Skeletal muscle cell (primary cell): ENCODE measurements around the gene PHF14.

Experiments
- DNase-seq: peaks from one replicate; pipeline ENCODE4 v3.0.0-alpha.2; 2010; ENCODE audit warnings: low read depth
- H3K4me3 ChIP-seq: 2 replicates; pipeline ENCODE4 v1.5.1; 2011; ENCODE audit warnings: low read depth, mild to moderate bottlenecking, control low read depth, low read length, moderate library complexity

Gene PHF14

DNA sequence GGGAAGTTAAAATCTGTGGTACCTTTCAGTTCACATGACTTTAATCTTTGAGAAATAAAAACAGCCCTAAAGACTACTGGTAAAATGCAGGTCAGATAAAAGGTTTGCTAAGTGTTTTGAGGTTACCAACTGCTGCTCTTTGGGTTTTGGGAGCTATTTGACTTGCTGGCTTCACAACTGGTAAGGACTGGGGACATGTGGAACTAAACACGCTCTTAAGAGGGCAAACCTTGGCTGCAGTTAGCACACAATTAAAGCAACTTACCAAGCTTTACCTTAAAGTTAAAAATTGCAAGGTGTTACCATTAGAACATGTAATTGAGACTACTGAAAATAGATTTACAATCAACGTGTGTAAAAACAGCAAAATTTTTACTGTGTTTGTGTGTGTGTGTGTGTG lies 220.2 kb downstream of the PHF14 start:
- DNase-seq = no peak
- no peak overlapping the region for H3K4me3 ChIP-seq

DNA sequence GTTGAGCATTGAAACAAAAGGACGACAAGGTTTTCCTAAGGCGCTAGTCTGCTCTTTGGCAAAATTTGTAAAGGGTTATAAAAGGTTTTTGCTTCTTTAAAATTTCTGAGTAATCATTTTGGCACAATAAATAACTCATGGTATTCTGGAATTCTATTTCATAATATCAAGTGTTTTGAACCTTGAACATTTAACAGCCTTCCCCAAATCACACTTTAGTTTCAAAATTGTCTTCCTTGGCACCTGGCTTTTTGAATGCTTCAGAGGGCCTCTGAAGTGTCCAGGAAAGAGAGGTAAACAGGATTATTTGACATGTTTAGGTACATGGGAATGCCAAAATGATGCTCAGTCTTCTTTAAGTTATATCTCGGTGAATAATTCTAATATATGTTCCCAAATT lies 220.8 kb downstream of the PHF14 start:
- no peak overlapping the region for H3K4me3 ChIP-seq
- no peak for DNase-seq

DNA sequence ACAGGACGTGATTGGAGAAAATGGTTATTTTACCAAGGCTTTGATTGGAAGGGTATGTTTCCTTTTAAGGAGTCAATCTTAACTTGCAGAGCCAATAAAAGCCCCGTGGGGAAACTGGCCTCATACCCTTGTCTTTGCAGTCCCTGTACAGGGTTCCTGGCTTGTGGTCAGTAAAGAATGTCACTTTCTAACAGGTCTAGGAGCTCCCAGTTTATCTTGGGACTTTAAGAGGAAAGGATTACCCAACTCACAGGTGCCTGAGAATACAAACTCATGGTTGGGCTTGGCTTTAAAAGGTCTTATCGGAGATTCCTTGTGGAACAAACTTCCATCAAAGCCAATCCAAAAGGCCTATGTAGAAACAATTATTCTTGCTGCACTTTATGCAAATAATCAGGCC lies 221.8 kb downstream of the PHF14 start:
- H3K4me3 ChIP-seq = no peak overlapping the region
- DNase-seq = no peak

DNA sequence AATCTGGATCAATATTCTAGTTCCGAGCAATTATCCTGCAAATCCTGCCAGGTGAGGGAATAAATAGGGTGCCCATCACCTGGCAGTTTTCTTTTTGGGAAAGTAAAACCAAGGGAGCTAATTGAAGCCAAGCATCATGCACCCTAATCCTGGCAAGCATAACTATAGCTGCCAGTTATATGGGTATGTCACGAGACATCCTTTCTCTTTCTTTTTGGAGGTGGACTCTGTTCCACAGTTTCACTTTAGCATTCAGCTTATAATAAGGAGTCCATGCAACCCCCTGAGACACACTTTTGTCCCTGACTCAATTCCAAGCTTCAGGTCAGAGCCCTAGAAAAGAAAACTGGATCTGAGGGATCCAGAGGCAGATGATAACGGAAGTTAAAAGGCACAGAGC lies 222.5 kb downstream of the PHF14 start:
- no peak for DNase-seq
- no peak overlapping the region for H3K4me3 ChIP-seq

DNA sequence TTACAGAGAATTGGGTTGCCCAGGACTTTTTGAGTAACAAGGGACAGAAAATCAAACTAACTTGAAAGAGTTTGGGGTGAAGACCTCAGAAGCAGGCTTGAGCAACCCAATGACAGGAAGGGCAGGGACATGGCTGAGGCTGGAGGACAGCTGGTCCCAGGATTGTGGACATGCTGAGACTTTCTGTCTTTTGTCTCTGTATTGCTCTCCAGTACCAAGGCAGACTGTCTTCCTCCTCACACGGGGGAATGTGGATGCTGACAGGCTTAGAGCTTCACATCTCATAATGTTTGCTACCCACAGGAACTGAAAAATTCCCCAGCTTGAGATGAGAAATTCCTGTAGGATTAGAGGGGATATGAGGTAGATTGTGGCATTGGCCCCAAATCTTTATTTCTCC lies 229.6 kb downstream of the PHF14 start:
- H3K4me3 ChIP-seq = no peak overlapping the region
- no peak for DNase-seq

DNA sequence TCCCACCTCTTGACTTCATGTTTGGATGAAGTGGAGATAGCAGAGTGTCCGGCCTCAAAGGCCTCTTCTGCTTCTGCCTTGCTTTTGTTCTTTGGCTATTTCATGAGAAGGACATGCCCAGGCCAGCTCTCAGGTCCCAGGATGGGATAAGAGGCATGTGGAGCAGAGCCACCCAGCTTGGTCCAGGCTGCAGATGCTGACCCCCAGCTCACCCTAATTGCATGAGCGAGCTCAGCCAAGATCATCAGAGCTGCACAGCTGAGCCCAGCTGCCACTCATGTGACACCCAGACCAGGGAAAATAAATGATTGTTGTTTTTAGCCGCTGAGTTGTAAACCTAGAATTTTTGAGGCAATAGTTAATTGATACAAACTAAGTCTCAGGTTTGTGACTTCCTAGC lies 230.0 kb downstream of the PHF14 start:
- no peak for DNase-seq
- no peak overlapping the region for H3K4me3 ChIP-seq

DNA sequence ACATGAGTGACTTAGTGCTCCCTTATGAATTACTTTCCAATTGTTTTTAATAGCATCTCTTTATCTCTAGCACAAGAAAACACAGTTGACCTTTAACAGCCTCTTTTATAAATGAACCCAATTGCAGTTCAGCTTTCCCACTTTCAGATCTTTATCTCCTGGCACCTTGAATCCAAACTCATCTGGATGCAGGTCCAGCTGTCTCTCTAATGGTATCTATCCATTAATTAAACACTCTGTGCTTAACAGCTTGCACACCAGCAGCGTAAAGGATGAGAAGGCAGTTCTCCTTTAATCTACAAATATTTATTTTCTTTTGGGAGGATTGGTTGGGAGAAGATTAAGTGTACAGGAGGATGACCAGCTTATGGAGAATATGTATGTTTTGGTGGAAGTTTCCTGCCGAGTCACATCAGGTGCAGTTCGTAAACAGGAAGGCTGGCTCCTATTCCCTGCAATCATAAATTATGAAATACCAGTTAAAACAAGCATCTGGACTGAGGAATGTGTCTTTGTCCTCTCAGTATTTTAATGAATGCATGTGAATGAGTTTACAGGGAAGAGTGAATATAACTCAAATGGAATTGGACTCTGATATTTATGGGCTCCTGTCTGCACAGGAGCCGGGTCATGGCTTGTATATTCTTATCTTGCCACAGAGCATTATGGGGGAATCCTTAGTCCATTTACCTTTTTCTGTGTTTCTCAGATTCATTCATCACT lies 232.7 kb downstream of the PHF14 start:
- no peak overlapping the region for H3K4me3 ChIP-seq
- DNase-seq = no peak

DNA sequence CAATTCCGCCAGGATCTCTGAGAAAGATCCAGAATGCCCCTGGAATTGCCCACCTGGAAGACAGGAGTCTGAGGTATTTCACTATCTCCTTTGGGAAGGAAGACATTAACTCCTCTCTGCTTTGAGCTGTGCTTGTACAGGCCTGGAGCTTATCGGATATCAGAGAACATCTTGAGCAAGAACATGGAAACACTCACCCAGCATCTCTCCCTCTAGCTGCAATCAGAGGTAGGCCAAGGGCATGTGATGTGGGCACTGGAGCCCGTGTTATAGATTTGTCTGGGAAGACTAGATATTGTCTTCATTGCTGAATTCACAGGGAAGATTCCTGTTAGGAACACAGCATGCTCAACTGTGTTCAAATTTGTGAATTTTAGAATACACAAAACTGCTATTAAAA lies 233.9 kb downstream of the PHF14 start:
- no peak for DNase-seq
- H3K4me3 ChIP-seq = no peak overlapping the region

DNA sequence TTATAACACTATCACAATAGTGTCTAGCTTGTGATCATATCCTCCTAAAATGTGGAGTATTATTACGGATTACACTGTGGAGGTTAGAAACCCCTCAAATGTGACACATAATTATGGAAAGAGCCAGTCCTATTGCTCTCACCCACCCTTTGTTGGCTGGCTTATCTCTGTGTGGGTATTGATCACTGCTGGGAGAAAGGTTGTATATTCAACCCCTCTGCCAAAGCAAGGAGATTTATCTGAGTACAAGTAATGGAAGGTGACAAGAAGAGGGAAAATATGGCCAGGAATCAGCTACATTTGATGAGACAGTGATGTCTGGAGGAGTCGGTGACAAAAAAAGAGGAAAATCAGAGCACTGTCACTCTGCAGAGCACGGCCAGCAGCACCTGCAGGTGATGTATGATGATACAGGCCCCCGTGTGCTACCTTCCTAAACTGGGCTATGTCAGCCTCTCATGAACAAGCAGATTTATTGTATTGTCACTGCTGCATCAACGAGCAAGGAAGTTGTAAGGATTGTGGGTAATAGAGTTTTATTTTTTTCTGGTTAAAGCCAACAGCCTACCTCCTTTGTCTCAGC lies 235.3 kb downstream of the PHF14 start:
- DNase-seq = no peak
- no peak overlapping the region for H3K4me3 ChIP-seq

DNA sequence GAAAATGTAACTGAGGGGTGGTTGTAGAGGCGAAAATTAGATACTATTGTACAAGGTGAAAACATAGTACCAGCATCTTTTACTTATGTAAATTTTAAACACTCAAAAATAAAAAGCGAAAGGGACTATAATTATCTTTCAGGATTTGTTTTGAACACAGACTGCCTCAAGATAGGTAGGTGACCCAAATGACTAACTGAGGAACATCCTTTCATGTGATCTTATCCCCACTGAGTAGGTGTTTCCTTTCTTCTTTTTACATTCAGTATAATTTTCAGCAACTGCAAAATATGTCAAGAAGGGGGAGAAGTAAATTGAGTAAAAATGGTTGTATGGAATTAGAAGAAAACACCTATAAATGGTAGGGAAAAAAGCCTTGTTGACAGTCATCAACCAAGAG lies 236.7 kb downstream of the PHF14 start:
- no peak overlapping the region for H3K4me3 ChIP-seq
- DNase-seq = no peak

DNA sequence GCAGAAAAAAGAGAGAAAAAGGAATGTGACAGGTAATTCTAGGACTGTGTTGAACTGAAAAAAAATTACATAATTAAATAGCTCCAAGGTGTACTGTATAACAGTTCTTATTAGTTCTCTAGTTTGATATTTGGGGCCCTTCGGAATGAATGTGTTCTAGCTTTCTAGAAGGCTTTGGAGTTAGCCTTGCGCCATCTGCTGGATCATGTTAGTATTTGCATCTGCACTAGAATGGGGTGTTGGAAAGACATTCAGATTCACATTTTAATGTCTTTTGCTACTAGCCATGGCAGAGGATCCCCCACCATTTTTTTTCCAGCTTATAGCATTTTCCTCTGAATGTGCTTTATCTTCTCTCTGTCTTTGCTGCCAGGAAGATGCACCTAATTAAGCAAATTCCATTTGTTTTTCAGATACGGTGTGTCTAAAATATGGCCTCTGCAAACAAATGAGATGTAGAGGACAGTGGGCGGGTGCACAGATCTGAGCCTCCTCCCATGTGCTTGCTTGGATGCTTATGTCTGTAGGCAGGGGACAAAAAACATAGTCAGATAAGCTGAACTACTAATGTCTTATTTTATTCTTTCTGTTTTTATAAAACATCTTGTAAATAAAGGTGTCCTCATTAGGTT lies 238.5 kb downstream of the PHF14 start:
- peak; percentile 9 for DNase-seq
- no peak overlapping the region for H3K4me3 ChIP-seq

DNA sequence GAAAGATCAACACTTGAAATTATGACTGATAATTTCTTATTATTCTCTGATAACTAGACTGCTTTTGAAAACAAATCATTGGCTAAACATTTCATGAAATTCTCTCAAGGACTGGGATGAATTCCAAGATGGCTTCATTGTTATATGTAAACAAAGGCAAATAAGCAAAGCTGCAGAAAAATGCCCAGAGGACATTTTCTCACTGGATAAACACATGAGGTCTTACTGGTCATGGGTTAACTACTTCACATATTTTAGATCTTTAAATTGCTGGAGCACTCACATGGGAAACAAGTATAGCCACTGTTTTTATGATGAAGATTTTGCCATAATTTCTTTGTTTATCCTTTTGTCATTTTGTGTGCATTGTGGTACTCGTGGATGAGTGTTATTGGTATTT lies 239.1 kb downstream of the PHF14 start:
- no peak for DNase-seq
- no peak overlapping the region for H3K4me3 ChIP-seq

DNA sequence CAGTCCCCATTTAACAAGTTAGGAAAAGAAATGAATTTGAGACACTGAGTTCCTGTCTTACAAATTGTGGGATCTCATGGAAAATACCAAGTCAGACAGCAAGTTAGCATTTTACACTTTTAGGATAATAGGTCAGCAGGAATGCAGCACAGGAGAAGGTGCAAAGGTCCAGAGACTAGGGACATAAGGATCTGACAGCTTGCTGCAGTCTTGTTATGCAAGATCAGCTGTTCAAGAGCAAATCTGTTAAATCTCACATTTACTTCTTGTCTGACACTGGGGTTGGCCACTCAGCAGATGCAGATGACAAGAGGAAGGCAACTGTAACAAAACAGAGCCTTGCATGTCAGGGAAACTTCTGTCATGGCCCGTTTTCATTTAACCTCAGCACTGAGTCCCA lies 239.6 kb downstream of the PHF14 start:
- H3K4me3 ChIP-seq = no peak overlapping the region
- DNase-seq = no peak

DNA sequence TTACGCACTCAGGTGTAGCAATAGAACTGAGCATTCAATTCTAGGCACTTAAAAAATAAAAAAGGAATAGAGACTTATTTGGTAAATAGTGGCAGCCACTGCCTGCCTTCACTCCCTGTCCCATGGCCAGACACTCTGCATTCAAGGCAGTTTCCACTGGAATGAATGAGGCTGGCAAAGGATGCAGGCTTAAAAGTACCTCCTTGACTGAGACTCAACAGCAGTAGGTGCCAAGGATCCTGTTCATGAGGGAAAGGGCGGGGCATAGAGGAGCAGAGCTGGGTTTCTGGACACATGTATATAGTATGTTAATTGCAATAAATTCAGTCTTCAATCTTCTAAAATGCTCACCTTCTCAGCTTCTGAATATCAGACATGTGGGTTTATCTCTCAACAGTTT lies 242.6 kb downstream of the PHF14 start:
- no peak for DNase-seq
- no peak overlapping the region for H3K4me3 ChIP-seq

DNA sequence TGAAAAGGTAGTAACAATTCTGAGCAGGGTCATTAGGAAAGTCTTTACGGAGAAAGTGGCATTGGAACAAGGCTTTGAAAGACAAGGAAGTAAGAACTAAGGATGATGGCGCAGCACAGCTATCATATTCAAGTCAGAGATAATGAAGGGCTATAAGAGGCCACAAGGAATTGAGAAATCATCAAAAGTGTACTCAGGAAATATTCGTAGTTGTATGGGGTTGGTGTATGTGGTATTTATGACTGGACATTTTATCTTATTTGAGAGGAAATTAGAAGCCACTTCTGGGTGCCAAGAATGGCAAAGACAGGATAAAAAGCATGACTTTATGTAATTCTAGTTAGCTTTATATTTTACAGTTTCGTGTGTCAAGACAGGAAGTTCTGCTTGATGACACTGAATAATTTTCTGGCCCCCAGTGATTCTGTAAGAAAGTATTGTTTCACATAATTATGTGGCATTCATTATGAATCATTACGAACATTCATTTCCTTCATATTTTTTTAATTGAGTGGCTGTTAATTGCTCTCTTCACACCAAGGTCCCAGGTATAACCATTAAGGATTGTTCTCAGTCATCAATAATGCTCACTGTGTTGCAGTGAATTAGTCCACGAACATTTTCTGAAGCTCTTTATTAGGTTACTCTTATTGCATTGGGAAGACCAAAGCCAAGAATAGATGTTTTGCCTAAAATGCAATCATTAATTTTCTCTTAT lies 244.3 kb downstream of the PHF14 start:
- H3K4me3 ChIP-seq = no peak overlapping the region
- no peak for DNase-seq
